HG03575 (cell line): ENCODE results near the gene ULBP2.
"Not testable (repeated sequence)": the region's sequence is repeated elsewhere in the genome, so short reads cannot be mapped to it uniquely, and the experiment has no call there.

Source experiments
- ATAC-seq: cut with Tn5 transposase; IDR thresholded peaks from one replicate; pipeline ENCODE4 v1.9.1; 2021; ENCODE audit not compliant: unreplicated experiment, insufficient number of reproducible peaks, low FRiP score; ENCODE audit errors: extremely low read depth

The ULBP2 gene

GRCh38 chr6:149906405-149906804 is 35.4 kb upstream of the ULBP2 start:
- ATAC-seq, result no peak

- no peak for ATAC-seq
Measured at GRCh38 chr6:149907317-149907716, 34.5 kb upstream of the ULBP2 start.

- not testable (repeated sequence) for ATAC-seq
Measured at GRCh38 chr6:149908480-149908879, 33.3 kb upstream of the ULBP2 start.

GRCh38 chr6:149909701-149910470 is 31.9 kb upstream of the ULBP2 start:
- ATAC-seq, result no peak

- no peak for ATAC-seq
Measured at GRCh38 chr6:149910721-149911151, 31.1 kb upstream of the ULBP2 start.

- ATAC-seq, result not testable (repeated sequence)
Measured at GRCh38 chr6:149912680-149913079, 29.1 kb upstream of the ULBP2 start.

- ATAC-seq, result no peak
Measured at GRCh38 chr6:149913085-149913484, 28.7 kb upstream of the ULBP2 start.

GRCh38 chr6:149913540-149914240 is 28.1 kb upstream of the ULBP2 start:
- no peak for ATAC-seq

GRCh38 chr6:149915970-149916865 is 25.6 kb upstream of the ULBP2 start:
- no peak for ATAC-seq

GRCh38 chr6:149917679-149918078 is 24.1 kb upstream of the ULBP2 start:
- ATAC-seq, result no peak

- no peak for ATAC-seq
Measured at GRCh38 chr6:149918151-149918905, 23.5 kb upstream of the ULBP2 start.

- ATAC-seq, result not testable (repeated sequence)
Measured at GRCh38 chr6:149919126-149919833, 22.5 kb upstream of the ULBP2 start.

GRCh38 chr6:149919834-149920225 is 22.0 kb upstream of the ULBP2 start:
- no peak for ATAC-seq

GRCh38 chr6:149921361-149921760 is 20.5 kb upstream of the ULBP2 start:
- no peak for ATAC-seq

- not testable (repeated sequence) for ATAC-seq
Measured at GRCh38 chr6:149922091-149922490, 19.7 kb upstream of the ULBP2 start.

- no peak for ATAC-seq
Measured at GRCh38 chr6:149922642-149923326, 19.0 kb upstream of the ULBP2 start, which contains the start of gene RAET1G. Gene RAET1G (minus strand): TSS chr6:149923121. CDS start chr6:149923010, 111 bp downstream.

GRCh38 chr6:149923327-149923986 is 18.4 kb upstream of the ULBP2 start:
- no peak for ATAC-seq
